Stimulated activated naive CD4-positive, alpha-beta T cell treated with Interleukin-2 at 50 U/mL for 16 hours (primary cell): Measurements from ENCODE around the gene PSME2.

Source experiments
- DNase-seq: peaks from one replicate; lab custom pipeline; 2025; lab: John Stamatoyannopoulos, UW

PSME2 gene

DNA sequence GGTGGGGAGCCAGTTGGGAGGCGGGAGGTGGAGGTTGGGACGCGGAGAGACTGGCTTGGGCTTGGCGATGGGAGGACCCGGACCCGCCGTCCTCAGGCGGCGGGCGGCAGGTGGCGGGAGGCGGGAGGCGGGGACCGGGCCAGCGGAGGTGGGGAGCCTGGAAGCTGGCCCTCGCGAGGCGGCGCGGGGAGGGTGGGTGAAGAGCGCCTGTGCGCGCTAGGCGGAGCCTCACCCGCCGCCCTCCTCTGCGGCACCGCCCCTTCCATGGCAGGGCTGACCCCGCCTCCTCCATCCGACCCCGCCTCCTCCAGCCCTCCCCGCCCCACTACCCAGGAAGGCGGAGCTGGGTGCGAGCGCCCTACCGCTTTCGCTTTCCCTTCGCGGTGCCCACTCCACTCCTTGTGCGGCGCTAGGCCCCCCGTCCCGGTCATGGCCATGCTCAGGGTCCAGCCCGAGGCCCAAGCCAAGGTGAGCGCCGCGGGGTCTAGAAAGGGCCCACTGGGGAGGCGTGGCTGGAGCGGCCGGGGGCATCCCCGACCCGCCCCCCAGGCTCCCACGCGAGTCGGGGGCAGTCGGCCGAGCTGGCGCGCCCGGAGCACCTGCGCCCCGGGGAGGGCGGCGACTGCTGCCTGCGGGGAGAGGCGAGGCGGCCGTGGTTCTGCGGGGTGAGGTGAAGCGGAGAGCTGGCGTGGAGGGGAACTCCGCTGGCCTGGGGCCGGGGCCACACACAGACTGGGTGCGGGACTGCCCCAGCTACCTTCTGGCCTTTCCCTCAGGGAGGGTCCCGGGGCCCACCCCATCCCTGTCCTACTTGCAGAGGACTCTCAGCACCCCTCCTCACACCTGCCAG, 10.4 kb downstream of the PSME2 start, which contains the start of gene PSME1:
Gene PSME1 (plus strand): TSS at position 361 of the 850 bp plus-strand sequence. CDS start 69 bp downstream, at position 430.
- DNase-seq, result peak; percentile 89

DNA sequence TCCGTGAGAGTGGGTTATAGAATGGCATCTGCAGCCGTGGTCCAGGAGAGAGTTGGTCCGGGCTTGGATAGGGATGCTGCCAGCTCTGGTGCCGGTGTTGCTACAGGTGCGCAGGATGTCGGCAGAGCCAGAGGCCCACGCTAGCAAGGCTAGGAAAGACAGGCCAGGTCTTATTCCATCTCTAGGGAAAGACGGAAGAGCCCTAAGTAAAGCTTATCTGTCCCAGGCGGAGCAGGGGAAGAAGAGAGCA, 10.9 kb downstream of the PSME2 start:
- DNase-seq, result no peak

DNA sequence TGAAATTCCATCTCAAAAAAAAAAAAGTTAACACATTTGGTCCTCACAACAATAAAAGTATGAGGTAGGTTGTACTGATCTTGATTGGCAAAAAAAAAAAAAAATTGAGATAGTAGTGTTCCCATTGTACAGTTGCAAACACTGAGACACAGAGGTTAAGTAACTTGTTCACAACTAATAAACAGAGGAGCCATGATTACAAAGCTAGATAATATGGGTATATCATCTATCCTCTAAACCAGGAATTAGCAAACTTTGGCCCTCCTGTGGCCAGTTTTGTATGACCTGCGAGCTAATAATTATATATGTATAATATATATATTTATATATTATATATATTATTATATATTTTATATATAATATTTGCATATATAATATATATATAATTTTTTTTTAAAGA, 12.7 kb downstream of the PSME2 start:
- no peak for DNase-seq

DNA sequence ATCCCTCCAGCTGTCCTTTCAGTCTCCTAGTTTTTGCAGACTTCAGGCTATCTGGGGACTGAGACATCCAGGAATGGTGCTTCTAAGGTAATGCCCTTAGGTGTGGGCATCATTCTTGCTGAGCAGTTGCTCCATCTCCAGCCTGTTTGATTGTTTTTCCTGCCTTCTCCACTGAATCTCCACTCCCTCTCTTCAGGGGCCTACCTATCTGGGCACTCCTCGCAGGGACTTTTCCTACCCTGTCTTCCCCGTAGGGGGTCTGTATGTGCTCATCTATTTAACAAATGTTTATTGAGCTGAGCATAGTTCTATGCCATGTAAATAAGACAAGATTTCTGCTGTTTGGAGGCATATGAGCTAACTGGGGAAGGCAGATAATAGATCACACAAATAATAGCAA, 13.4 kb downstream of the PSME2 start:
- DNase-seq, result no peak

DNA sequence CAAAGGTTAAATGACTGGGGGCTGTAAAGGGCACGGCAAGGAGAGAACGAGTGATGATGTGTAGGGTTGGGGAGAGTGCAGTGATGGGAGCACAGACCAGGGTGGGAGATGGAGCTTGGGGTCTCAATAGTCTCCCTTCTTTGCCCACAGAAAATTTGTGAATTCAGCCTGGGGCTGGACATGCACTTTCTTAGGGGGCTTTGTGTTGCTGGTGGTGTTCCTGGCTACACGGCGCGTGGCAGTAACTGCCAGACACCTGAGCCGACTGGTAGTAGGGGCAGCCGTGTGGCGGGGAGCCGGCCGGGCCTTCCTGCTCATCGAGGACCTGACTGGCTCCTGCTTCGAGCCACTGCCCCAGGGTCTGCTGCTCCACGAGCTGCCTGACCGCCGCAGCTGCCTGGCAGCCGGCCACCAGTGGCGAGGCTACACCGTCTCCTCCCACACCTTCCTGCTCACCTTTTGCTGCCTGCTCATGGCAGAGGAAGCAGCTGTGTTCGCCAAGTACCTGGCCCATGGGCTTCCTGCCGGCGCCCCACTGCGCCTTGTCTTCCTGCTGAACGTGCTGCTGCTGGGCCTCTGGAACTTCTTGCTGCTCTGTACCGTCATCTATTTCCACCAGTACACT, 14.2 kb downstream of the PSME2 start:
- peak; percentile 7 for DNase-seq

DNA sequence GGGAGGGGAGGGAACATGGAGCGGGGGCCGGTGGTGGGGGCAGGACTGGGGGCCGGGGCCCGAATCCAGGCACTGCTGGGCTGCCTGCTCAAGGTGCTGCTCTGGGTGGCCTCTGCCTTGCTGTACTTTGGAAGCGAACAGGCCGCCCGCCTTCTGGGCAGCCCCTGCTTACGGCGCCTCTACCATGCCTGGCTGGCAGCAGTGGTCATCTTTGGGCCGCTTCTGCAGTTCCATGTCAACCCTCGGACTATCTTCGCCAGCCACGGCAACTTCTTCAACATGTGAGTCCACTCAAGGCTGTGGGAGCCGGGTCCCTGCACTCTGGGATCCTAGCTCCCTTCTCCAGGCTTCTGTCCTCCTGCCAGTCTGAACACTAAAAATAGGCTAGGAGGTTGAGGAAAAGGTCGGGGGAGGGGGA, 14.9 kb downstream of the PSME2 start:
- DNase-seq, result no peak

DNA sequence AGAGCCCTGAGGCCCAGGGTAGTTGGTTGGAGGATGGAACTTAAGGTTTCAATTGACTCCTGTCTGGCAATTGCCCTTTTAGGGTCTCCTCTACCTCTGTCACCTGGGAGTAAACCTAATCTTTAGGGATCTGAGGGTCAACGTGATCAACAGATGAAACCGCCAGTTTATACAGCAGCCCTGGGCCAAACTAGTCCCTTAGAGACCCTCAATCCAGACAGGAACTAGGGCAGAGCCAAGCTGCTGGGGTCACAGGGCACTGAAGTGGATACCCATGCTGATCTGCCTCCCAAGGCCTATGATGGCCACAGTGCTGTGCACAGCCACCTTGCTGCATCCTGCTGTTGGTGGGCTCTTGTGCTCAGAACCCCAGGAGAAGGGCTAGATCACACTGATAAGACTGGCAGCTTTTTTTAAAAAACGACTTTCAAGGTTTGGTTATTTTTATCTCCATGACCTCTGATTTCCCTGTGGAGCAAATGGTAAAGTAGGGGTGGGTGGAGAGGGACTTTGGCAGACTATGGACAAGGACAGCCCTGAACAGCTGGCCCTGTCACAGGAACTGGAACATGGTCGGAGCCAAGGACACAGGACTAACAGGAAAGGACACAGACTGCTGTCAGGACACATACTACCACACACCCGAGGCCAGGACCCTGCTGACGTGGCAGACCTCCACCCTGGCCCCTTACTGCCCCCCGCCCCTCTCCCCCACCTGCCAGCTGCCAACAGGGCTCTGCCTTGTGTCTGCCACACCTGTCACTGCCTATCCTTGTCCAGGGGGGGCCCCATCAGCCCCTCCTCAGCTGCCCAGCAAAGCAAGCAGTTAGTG, 15.5 kb downstream of the PSME2 start:
- no peak for DNase-seq

DNA sequence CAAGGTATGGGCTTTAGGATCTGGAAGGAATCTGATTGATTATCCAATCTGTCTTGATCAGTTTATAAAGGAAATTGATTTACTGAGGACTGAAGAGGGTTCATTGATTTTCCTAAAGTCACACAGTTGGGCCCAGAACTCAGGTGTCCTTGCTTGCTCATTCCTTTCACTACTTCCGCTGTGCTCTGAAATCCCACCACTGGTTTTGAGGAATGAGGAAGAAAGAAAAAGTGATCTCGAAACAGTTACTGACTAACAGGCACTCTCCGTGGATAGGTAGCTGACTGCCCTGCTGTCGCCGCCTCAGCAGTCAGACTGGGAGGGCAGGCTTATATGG, 16.1 kb downstream of the PSME2 start, which contains the start of gene FITM1:
Gene FITM1 (plus strand): TSS at position 280 of the 337 bp plus-strand sequence. CDS start 905 bp downstream, outside the sequence.
- DNase-seq, result no peak

DNA sequence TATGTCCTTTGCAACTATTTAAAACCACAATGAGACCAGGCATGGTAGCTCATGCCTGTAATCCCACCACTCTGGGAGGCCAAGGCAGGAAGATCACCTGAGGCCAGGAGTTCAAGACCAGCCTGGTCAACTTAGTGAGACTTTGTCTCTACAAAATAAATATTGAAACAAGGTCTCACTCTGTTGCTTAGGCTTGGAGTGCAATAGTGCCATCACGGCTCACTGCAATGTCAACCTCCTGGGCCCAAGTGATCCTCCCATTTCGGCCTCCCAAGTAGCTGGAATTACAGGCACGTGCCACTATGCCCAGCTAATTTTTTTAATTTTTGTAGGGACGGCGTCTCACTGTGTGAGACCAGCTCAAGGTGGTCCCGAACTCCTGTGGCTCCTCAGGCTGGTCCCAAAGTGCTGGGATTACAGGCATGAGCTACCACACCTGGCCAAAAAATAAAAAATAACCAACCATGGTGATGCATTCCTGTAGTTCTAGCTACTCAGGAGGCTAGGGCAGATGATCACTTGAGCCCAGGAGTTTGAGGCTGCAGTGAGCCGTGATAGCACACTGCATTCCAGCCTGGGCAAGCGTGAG, 16.9 kb downstream of the PSME2 start:
- DNase-seq, result no peak

DNA sequence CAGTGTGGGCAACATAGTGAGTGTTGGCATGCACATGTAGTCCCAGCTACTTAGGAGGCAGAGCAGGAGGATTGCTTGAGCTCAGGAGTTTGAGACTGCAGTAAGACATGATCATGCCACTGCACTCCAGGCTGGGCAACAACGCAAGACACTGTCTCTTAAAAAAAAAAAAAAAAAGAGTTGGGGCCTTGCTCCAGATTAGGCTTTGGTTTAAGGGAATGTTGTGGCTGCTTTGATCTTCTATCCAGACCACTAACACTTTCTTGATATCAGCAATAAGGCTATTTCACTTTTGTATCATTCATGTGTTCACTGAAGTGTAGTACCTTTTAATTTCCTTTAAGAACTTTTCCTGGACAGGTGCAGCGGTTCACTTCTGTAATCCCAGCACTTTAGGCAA, 18.7 kb downstream of the PSME2 start:
- DNase-seq, result no peak

DNA sequence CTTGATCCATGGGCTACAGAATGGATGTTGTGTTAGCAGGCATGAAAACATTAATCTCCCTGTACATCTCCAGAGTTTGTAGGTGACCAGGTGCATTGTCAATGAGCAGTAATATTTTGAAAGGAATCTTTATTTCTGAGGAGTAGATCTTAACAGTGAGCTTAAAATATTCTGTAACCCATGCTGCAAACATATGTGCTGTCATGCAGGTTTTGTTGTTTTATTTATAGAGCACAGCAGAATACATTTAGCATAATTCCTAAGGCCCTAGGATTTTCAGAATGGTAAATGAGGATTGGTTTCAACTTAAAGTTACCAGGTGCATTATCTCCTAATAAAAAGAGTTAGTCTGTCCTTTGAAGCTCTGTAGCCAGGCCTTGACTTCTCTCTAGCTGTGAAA, 19.5 kb downstream of the PSME2 start:
- DNase-seq, result no peak

DNA sequence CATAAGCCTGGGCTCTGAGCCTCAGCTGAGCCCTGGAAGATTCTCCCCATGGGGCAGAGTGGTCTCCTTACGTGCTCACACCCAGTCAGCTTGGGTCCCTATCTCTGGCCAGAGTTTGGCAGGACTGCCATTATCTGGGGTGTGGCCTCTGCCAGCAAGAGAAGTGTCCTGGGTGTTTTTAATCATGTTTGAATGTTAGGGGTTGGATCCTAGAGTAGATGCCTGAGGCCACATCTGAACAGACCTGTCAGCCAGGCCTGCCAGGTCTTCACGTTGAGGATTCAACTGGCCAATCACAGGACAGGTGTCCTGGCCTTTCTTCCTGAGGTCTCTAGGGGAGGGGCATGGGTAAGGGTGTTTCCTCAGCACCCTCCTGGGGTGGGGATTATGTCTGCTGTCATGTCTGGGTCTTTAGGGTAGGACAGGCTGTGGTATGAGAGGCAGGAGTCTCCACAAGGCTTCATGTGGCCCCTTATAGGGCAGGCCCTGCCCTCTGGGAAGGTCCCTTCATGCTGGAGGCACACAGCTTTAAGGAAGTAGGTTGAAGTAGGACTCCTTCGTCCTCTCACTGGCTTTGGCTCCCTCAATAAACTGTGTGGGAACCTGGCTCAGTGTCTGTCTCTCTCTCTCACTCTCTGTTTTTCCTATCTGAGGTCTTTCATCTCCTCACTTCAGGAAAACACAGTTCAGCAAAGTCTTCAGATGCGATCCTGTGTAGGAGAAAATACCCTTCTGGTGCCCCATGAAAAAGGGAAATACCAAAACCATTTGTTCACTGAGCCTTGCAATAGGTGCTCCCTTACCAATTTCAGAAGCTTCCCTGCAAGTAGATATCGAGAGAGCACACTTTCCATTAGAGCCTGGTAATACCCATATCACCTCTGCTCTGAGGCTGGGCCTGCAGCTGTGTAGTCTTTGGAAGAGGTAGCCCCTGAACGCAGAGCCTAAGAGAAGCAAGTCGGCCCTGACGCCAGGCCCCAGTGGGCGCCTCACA, 22.7 kb downstream of the PSME2 start:
- DNase-seq, result no peak

DNA sequence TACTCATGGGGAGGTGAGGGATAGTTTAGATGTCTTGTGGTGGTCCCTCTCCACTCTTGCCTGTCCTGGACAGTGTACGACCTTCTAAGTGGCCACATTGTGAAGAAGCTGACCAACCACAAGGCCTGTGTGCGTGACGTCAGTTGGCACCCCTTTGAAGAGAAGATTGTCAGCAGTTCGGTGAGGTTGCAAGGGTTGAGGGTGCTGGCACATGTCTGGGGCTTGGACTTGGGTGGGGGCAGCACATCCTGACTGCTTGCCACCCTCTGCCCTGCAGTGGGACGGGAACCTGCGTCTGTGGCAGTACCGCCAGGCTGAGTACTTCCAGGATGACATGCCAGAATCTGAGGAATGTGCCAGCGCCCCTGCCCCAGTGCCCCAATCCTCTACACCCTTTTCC, 23.5 kb downstream of the PSME2 start:
- DNase-seq, result no peak

DNA sequence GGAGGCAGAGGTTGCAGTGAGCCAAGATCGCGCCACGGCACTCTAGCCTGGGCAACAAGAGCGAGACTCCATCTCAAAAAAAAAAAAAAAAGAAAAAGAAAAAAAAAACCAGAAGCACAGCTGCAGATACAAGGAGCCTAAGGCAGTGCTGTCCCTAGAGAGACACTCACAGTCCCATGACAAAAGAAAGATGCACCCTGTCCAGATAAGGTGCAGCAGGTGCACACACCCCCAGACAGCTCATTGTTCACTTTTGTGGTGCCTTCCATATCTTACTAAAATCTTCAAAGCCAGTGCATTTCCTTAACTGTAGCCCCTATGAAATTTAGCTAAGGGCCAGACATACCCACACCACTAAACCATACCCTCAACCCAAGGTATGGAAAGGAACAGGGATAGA, 24.0 kb downstream of the PSME2 start:
- no peak for DNase-seq

DNA sequence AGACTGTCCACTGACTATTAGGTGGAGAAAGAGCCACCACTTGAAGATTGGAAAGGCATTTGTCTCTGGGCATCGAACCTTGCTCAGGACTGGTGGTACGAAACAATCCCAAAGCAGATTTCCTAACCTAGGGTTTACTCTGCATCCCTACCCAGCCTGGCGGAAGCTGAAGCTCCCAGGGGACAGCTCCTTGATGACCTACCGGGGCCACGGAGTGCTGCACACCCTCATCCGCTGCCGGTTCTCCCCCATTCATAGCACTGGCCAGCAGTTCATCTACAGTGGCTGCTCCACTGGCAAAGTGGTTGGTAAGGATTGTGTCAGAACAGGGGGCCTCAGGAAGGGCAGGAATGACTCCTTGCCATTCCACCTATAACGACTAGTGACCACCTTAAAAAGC, 25.2 kb downstream of the PSME2 start:
- DNase-seq, result no peak

DNA sequence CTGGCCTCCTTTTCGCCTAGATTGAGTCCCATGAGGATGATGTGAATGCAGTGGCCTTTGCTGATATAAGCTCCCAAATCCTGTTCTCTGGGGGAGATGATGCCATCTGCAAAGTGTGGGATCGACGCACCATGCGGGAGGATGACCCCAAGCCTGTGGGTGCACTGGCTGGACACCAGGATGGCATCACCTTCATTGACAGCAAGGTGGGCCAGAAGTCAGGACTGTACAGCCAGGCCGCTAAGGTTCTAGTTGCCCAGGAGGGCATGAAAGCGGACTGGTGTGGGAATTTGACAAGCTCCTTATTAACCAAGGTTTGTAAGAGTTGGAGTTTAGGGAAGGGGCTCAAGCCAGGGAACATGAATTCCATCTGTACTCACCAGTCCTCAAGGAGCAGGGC, 26.7 kb downstream of the PSME2 start:
- DNase-seq, result no peak

DNA sequence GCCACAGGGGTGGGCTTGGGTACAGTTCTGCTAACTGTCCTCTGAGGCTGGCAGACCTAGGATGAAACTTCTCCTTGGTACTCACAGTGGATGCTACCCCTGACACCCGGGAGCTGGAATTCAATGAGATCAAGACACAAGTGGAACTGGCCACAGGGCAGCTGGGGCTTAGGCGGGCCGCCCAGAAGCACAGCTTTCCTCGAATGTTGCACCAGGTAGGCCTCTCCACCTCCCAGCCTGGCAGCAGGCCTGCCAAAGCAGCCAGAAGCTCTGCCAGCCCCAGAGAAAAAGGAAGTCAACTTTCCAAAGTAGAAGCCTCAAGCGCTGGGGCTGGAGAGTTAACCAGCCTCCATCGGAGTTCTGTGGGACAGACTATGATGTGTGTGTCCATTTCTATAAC, 29.2 kb downstream of the PSME2 start:
- no peak for DNase-seq

DNA sequence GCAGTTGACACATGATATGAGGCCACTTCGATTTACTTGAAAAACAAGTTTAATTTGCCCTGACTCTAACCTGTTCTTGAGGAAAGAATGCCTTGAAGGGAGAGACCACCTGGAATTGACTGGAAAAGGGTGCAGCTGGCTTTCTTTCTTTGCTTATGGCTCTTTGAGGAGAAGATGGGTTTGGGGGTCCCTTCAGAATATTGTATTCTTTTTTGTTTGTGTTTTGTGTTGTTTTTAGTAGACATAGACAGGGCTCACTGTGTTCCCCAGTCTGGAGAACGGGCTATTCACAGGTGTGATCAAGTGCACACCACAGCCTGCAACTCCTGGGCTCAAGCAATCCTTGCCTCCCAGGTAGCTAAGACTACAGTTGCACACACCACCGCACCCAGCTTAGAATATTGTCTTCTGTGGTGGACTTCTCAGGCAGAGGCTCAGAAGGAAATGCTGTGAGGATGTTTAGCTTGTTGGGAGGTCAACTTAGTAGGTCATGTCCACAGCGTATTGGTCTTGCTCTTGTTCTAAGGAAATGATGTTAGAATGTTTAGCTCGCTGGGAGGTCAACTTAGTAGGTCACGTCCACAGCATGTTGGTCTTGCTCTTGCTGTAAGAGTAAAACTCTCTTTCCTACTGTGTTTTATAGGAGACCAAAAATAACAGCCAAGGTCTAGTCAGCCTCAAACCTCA, 30.1 kb downstream of the PSME2 start:
- no peak for DNase-seq

DNA sequence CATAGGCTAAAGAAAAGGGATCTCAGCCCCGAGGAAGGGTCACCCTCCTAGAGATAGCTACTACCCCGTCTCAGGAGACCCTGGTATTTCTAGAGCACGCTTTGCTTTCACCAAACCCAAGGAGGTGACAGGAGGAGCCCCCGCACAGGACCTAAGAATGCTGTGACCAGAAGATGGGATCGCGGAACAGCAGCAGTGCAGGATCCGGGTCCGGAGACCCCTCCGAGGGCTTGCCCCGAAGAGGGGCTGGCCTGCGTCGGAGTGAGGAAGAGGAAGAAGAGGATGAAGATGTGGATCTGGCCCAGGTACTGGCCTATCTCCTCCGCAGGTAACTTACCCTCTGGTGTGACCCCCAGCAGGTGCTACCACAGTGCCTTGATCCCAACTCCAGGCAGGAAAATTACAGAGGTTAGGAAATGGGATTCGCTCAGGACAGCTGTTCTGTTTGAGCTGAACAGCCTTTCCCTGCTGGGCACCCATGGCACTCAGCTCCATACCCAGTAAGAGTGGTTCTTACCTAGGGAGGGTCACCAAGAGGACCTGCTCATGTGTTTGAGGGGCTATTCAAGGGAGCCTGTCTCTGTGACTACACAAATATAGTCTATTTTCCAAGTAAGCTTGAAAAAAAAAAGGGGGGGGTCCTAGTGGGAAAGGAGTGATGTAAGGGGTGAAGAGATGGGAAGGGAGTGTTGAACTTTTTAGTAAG, 30.8 kb downstream of the PSME2 start:
- no peak for DNase-seq
